Gastroesophageal sphincter (tissue), 4 donors: ENCODE measurements around the gene TM6SF1. TPM values are rescaled to one million over a fixed set of nuclear protein-coding genes. Genes with fewer than 3 reads are reported as not detected.

ENCODE experiments used
- ATAC-seq: fragments of 150-250 bp; one replicate; pipeline ENCODE4 v1.9.1; 2016; ENCODE audit warnings: mild to moderate bottlenecking, moderate library complexity
- H3K27ac ChIP-seq, 4 donors: fragments of 200-600 bp; sonication (generic) in 3 of 4; 1 replicate in 3 of 4; 2 replicates in 1 of 4; pipeline ENCODE4 v1.5.1; 2016 to 2019
- H3K27me3 ChIP-seq: fragments of 200-600 bp; sonication (generic); one replicate; pipeline ENCODE4 v1.5.1; 2019
- H3K36me3 ChIP-seq, 2 donors: fragments of 200-600 bp; sonication (generic); one replicate each; pipeline ENCODE4 v1.5.1; 2019; ENCODE audit warnings: control low read depth in 1 of 2
- H3K4me1 ChIP-seq, 3 donors: fragments of 200-600 bp; sonication (generic); 1 replicate in 2 of 3; 2 replicates in 1 of 3; pipeline ENCODE4 v1.5.1; 2016 to 2019; ENCODE audit warnings: control low read depth in 2 of 3
- H3K4me3 ChIP-seq, 2 donors: fragments of 200-600 bp; sonication (generic); one replicate each; pipeline ENCODE4 v1.5.1; 2019; ENCODE audit warnings: mild to moderate bottlenecking in 1 of 2, moderate library complexity in 1 of 2
- H3K9me3 ChIP-seq, 3 donors: fragments of 200-600 bp; sonication (generic); one replicate each; pipeline ENCODE4 v1.5.1; 2017 to 2019; ENCODE audit warnings: control low read depth in 2 of 3
- CTCF ChIP-seq, 4 experiments: fragments of 200-600 bp in 2 of 4; fragments of 450-650 bp in 2 of 4; sonication (generic) in 1 of 4; IDR thresholded peaks; one replicate each; pipeline ENCODE4 v1.5.1; 2017 to 2019; ENCODE audit warnings: antibody characterized with exemption in 4 of 4, mild to moderate bottlenecking in 2 of 4, moderate library complexity in 2 of 4
- EP300 ChIP-seq: sonication (generic); formaldehyde crosslinking; IDR thresholded peaks from one replicate; pipeline ENCODE4 v1.6.1; 2017; ENCODE audit warnings: antibody characterized with exemption, mild to moderate bottlenecking
- POLR2A ChIP-seq, 2 donors: fragments of 450-650 bp; IDR thresholded peaks; one replicate each; pipeline ENCODE4 v1.6.1; 2017; ENCODE audit warnings: antibody characterized with exemption in 2 of 2, mild to moderate bottlenecking in 2 of 2, moderate library complexity in 1 of 2
- POLR2AphosphoS5 ChIP-seq: sonication (generic); formaldehyde crosslinking; IDR thresholded peaks from one replicate; pipeline ENCODE4 v1.6.1; 2017; ENCODE audit warnings: antibody characterized with exemption
- WGBS, 2 donors: methylation state at CpG; one replicate each; pipeline ENCODE4 v1.1.5; 2018; ENCODE audit warnings: low coverage in 1 of 2; 5-methylcytosine and 5-hydroxymethylcytosine counted together
- small RNA-seq, 4 donors: library from RNA; depleted of rRNA; stranded (forward); fragments of <200 nt; gene quantifications; one replicate each; pipeline ENCODE3, GENCODE V24; 2016
- total RNA-seq, 4 donors: library from RNA; depleted of rRNA; stranded (reverse); fragments of >200 nt; gene quantifications; one replicate each; pipeline ENCODE4 v1.1.0, GENCODE V29; 2016

The TM6SF1 gene
- total RNA-seq, 4 donors from 2014 or later: 2.3 to 8.1 (median 5.2) TPM

GRCh38 chr15:83178390-83178789 lies 70.9 kb downstream of the TM6SF1 start:
- H3K4me3 ChIP-seq: no peak overlapping the region
- H3K27ac ChIP-seq: no peak overlapping the region
- ATAC-seq: no peak
- no peaks in the 10 kb centered on the region for H3K36me3 ChIP-seq
- TF ChIP-seq POLR2A (IDR thresholded peaks at IDR 0.05): no peak
- no peak for TF ChIP-seq CTCF (IDR thresholded peaks at IDR 0.05)
- TF ChIP-seq EP300: no peak
- TF ChIP-seq POLR2AphosphoS5: no peak
- H3K27me3 ChIP-seq: no peaks in the 10 kb centered on the region
- 79 to 90% methylated on average over 2 of the region's 2 CpGs for WGBS, 2 donors
- no peaks in the 10 kb centered on the region for H3K9me3 ChIP-seq
- H3K4me1 ChIP-seq: no peaks in the 10 kb centered on the region

- Histone ChIP-seq H3K4me3 (no peak overlapping the region), H3K9me3 (no peaks in the 10 kb centered on the region), H3K36me3 (no peaks in the 10 kb centered on the region), H3K4me1 (no peaks in the 10 kb centered on the region), H3K27me3 (no peaks in the 10 kb centered on the region), H3K27ac (no peak overlapping the region)
- WGBS, 2 donors: 88 to 100% methylated on average over 2 to 3 of the region's 3 CpGs
- TF ChIP-seq POLR2AphosphoS5: no peak
- no peak for TF ChIP-seq CTCF (IDR thresholded peaks at IDR 0.05)
- TF ChIP-seq EP300: no peak
- TF ChIP-seq POLR2A (IDR thresholded peaks at IDR 0.05): no peak
- no peak for ATAC-seq
Observed at GRCh38 chr15:83178869-83179325, 71.5 kb downstream of the TM6SF1 start.

DNA sequence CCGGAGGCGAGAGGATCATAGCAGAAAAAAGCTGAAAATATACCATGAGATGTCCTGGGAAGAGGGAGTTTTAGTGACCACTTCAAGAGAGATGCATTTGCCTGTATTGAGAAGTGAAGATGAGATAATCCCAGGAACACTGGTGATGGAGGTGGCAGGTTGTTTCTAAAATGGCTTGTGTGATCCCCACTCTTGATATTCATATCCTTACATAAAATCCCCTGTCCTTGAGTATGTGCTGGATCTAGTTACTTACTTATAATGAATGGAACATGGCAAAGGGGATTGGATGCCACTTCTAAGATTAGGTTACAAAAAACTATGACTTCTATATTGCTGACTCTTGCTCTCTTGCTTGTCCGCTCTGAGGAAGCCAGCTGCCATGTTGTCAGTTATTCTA lies 78.1 kb downstream of the TM6SF1 start:
- Histone ChIP-seq H3K9me3 (no peaks in the 10 kb centered on the region), H3K36me3 (no peaks in the 10 kb centered on the region), H3K27me3 (no peaks in the 10 kb centered on the region), H3K4me3 (no peak overlapping the region), H3K27ac (no peak overlapping the region), H3K4me1 (no peaks in the 10 kb centered on the region)
- no peak for TF ChIP-seq CTCF (IDR thresholded peaks at IDR 0.05)
- ATAC-seq: no peak
- WGBS, 2 donors: 100% methylated on average over 1 to 2 of the region's 3 CpGs

Small RNA genes within 50 kb of the gene (small RNA-seq; reads per million reads assigned to genes)
- gene MIR4515: 0 reads per million in 4 donors

Other genes starting within 250 kb of the TM6SF1 start
- 10 to 100 TPM; 12.0 to 26.8 (median 17.7) TPM for gene HOMER2, start 154.9 kb upstream of the TM6SF1 start, total RNA-seq
- gene RAMAC, start 121.4 kb upstream of the TM6SF1 start, total RNA-seq: 10 to 100 TPM; 15.9 to 29.1 (median 19.7) TPM
- gene C15orf40, start 96.0 kb upstream of the TM6SF1 start, total RNA-seq: 10 to 100 TPM in 2 of 4 donors, 1 to 10 TPM in 2; 6.9 to 20.5 (median 9.4) TPM
- gene BTBD1, start 40.4 kb upstream of the TM6SF1 start, total RNA-seq: 10 to 100 TPM; 48.6 to 69.6 (median 60.5) TPM
- 100 to 1,000 TPM in 1 of 4 donors, 10 to 100 TPM in 3; 59.0 to 175 (median 75.4) TPM for gene HDGFL3, start 100.2 kb downstream of the TM6SF1 start, total RNA-seq
- 1 to 10 TPM in 1 of 4 donors, under 1 TPM in 3; 0.16 to 2.0 (median 0.27) TPM for gene BNC1, start 177.0 kb downstream of the TM6SF1 start, total RNA-seq